DOHH2 (cell line): ENCODE results near the gene NREP.

Source experiments
- CTCF ChIP-seq: fragments of 200-600 bp; sonication (generic); IDR thresholded peaks from one replicate; pipeline ENCODE4 v1.5.1; 2014; ENCODE audit warnings: antibody characterized with exemption, mild to moderate bottlenecking, low read depth, low read length; ENCODE audit not compliant: poor library complexity, severe bottlenecking
- EZH2phosphoT487 ChIP-seq: fragments of 200-600 bp; sonication (generic); IDR thresholded peaks from 2 replicates; pipeline ENCODE4 v1.6.1; 2017; ENCODE audit warnings: borderline replicate concordance, mild to moderate bottlenecking, antibody characterized with exemption, low read length, moderate library complexity, mixed read lengths

- TF ChIP-seq CTCF (no peak), EZH2phosphoT487 (no peak)
Observed at GRCh38 chr5:111783537-111783936, 26.5 kb upstream of the NREP start.
